RWPE2 (cell line): ENCODE data around the gene C16orf46.
"Not testable (repeated sequence)": the region's sequence is repeated elsewhere in the genome, so short reads cannot be mapped to it uniquely, and the experiment has no call there.

ENCODE experiments used
- ATAC-seq: fragments of 200-7000 bp; cut with Tn5 transposase; 3 replicates; pipeline ENCODE4 v1.9.1; 2021; ENCODE audit warnings: low read depth
- DNase-seq: peaks from one replicate; pipeline ENCODE4 v3.0.0-alpha.2; 2020; ENCODE audit warnings: low spot score
- H3K27ac ChIP-seq: fragments of 450-650 bp; 2 replicates; pipeline ENCODE4 v1.5.1; 2017; ENCODE audit warnings: mild to moderate bottlenecking; ENCODE audit not compliant: poor library complexity, severe bottlenecking
- H3K27me3 ChIP-seq: fragments of 250-450 bp; sonication (Bioruptor Pico); 2 replicates; pipeline ENCODE4 v1.5.1; 2021; ENCODE audit warnings: mild to moderate bottlenecking, moderate library complexity; ENCODE audit not compliant: insufficient read depth, poor library complexity, severe bottlenecking
- H3K36me3 ChIP-seq: fragments of 250-450 bp; sonication (Bioruptor Pico); 2 replicates; pipeline ENCODE4 v1.5.1; 2020; ENCODE audit warnings: low read depth, mild to moderate bottlenecking, moderate library complexity
- H3K4me1 ChIP-seq: fragments of 250-450 bp; sonication (Bioruptor Pico); 2 replicates; pipeline ENCODE4 v1.5.1; 2021; ENCODE audit warnings: mild to moderate bottlenecking, moderate library complexity; ENCODE audit not compliant: insufficient read depth, poor library complexity, severe bottlenecking
- H3K4me3 ChIP-seq: fragments of 250-450 bp; sonication (Bioruptor Pico); 2 replicates; pipeline ENCODE4 v1.5.1; 2021; ENCODE audit warnings: mild to moderate bottlenecking, moderate library complexity; ENCODE audit not compliant: severe bottlenecking
- H3K9me3 ChIP-seq: fragments of 250-450 bp; sonication (Bioruptor Pico); 2 replicates; pipeline ENCODE4 v1.5.1; 2021; ENCODE audit warnings: mild to moderate bottlenecking, moderate library complexity; ENCODE audit not compliant: severe bottlenecking
- CTCF ChIP-seq: fragments of 450-650 bp; IDR thresholded peaks from one replicate; pipeline ENCODE4 v1.5.1; 2017; ENCODE audit warnings: mild to moderate bottlenecking, moderate library complexity; ENCODE audit not compliant: poor library complexity, severe bottlenecking

Gene C16orf46

DNA sequence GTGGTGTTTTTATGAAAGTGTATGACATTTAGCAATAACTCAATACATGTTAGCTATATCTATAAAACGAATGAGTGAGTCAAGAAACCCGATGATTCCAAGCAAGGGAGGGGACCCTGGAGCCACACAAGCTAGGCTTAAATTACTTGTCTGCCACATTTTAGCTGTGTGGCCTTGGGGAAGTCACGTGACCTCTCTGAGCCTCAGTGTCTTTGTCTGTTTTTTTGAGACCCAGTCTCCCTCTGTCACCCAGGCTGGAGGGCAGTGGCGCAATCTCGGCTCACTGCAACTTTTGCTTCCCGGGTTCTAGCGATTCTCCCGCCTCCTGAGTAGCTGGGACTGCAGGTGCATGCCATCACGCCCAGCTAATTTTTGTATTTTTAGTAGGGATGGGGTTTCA lies 39.2 kb upstream of the C16orf46 start:
- Histone ChIP-seq H3K36me3 (no peaks in the 10 kb centered on the region), H3K27me3 (no peaks in the 10 kb centered on the region), H3K4me1 (no peaks in the 10 kb centered on the region), H3K27ac (no peak overlapping the region), H3K9me3 (no peaks in the 10 kb centered on the region), H3K4me3 (no peak overlapping the region)
- TF ChIP-seq CTCF: no peak
- DNase-seq (no peak), ATAC-seq (no peak)

- no peaks in the 10 kb centered on the region for H3K4me1 ChIP-seq
- no peaks in the 10 kb centered on the region for H3K27me3 ChIP-seq
- no peak for TF ChIP-seq CTCF
- no peak overlapping the region for H3K27ac ChIP-seq
- H3K4me3 ChIP-seq: no peak overlapping the region
- no peaks in the 10 kb centered on the region for H3K36me3 ChIP-seq
- no peaks in the 10 kb centered on the region for H3K9me3 ChIP-seq
- ATAC-seq (no peak), DNase-seq (no peak)
Observed at GRCh38 chr16:81112453-81112852, 35.4 kb upstream of the C16orf46 start.

DNA sequence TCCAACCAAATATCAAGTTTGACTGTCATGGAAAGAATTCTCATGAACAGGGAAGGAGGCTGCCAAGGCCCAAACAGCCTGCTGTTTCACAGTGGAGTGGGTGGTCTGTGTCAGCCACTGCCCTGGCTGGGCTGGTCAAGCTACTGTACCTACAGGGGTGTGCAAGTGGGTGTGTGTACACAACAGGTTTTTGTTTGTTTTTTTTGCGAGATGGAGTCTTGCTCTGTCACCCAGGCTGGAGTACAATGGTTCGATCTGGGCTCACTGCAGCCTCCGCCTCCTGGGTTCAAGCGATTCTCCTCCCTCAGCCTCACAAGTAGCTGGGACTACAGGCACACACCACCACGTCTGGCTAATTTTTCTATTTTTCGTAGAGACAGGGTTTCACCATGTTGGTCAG lies 32.2 kb upstream of the C16orf46 start:
- H3K4me3 ChIP-seq, H3K9me3 ChIP-seq, H3K36me3 ChIP-seq, ATAC-seq, H3K27me3 ChIP-seq, H3K4me1 ChIP-seq, DNase-seq, H3K27ac ChIP-seq: not testable (repeated sequence)

DNA sequence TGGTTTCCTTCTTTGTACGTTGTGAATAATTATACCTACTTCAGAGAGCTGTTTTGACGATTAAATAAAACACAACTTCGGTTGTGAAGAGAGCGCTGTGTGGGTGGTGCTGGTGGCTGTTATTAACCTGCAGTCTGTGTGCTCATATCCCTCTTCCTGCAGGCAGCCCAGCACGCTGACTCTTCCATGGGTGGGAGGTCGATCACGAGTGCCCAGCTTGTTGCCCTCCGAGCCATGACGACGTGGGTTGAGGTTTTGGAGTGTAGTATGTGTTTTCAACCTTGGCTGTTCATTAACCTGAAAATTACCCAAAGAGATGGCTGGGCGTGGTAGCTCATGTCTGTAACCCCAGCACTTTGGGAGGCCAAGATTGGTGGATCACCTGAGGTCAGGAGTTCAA lies 30.5 kb upstream of the C16orf46 start:
- Histone ChIP-seq H3K9me3 (no peaks in the 10 kb centered on the region), H3K4me3 (no peak overlapping the region), H3K4me1 (no peaks in the 10 kb centered on the region), H3K27me3 (no peaks in the 10 kb centered on the region), H3K36me3 (no peaks in the 10 kb centered on the region), H3K27ac (no peak overlapping the region)
- ATAC-seq (no peak), DNase-seq (no peak)
- TF ChIP-seq CTCF: no peak

GRCh38 chr16:81106826-81107503 lies 29.9 kb upstream of the C16orf46 start:
- no peak for TF ChIP-seq CTCF
- DNase-seq (no peak), ATAC-seq (no peak)
- no peaks in the 10 kb centered on the region for H3K27me3 ChIP-seq
- no peaks in the 10 kb centered on the region for H3K36me3 ChIP-seq
- H3K9me3 ChIP-seq: no peaks in the 10 kb centered on the region
- H3K27ac ChIP-seq: no peak overlapping the region
- H3K4me1 ChIP-seq: no peaks in the 10 kb centered on the region
- H3K4me3 ChIP-seq: no peak overlapping the region
